ENCODE data around the gene FER1L5. TPM values are rescaled to one million over a fixed set of nuclear protein-coding genes. Genes with fewer than 3 reads are reported as not detected.

FER1L5 gene
- total RNA-seq, 4 donors from 2014 or later = not detected

- Histone ChIP-seq H3K27ac (peak overlapping the region; percentile 72 to 98 (median 96)), H3K36me3 (peaks cover 0 to 22% of the 10 kb centered on the region in 2 donors), H3K4me1 (peaks cover 0 to 60% (median 15%) of the 10 kb centered on the region in 3 donors), H3K9me3 (no peaks in the 10 kb centered on the region), H3K27me3 (no peaks in the 10 kb centered on the region), H3K4me3 (peak overlapping the region; percentile 72)
- TF ChIP-seq POLR2AphosphoS5 (IDR thresholded peaks at IDR 0.05) (no peak), CTCF (IDR thresholded peaks at IDR 0.05) (no peak), EP300 (IDR thresholded peaks at IDR 0.05) (no peak), POLR2A (IDR thresholded peaks at IDR 0.05) (no peak)
- no peak for ATAC-seq
- 27 to 35% methylated on average over 6 to 7 of the region's 14 CpGs for WGBS, 2 donors (ENCODE audit: low coverage in 1 of 2)
These were observed 5.9 kb upstream of the FER1L5 start for GRCh38 chr2:96636551-96637171.

GRCh38 chr2:96637385-96638143 is 5.0 kb upstream of the FER1L5 start:
- 0% methylated on average over 4 to 6 of the region's 50 CpGs for WGBS, 2 donors (ENCODE audit: low coverage in 1 of 2)
- Histone ChIP-seq H3K4me3 (peak overlapping the region; percentile 72), H3K27ac (peak overlapping the region; percentile 72 to 98 (median 96)), H3K4me1 (peaks cover 0 to 54% (median 15%) of the 10 kb centered on the region in 3 donors), H3K27me3 (no peaks in the 10 kb centered on the region), H3K9me3 (no peaks in the 10 kb centered on the region), H3K36me3 (peaks cover 0 to 22% of the 10 kb centered on the region in 2 donors)
- ATAC-seq = peak; percentile 95
- TF ChIP-seq POLR2AphosphoS5 (IDR thresholded peaks at IDR 0.05) (no peak), EP300 (IDR thresholded peaks at IDR 0.05) (no peak), POLR2A (IDR thresholded peaks at IDR 0.05) (no peak), CTCF (IDR thresholded peaks at IDR 0.05) (no peak)

- H3K4me1 ChIP-seq = peaks cover 0 to 51% (median 15%) of the 10 kb centered on the region in 3 donors
- peak; percentile 92 for ATAC-seq
- H3K27ac ChIP-seq = peak within 1 kb of the TSS; percentile 72 to 98 (median 96)
- H3K27me3 ChIP-seq = no peaks in the 10 kb centered on the region
- no peaks in the 10 kb centered on the region for H3K9me3 ChIP-seq
- peaks cover 0 to 16% of the 10 kb centered on the region in 2 donors for H3K36me3 ChIP-seq
- 20 to 24% methylated on average over 6 to 19 of the region's 67 CpGs for WGBS, 2 donors (ENCODE audit: low coverage in 1 of 2)
- TF ChIP-seq POLR2A (IDR thresholded peaks at IDR 0.05) = peak; percentile 85 to 89
- no peak for TF ChIP-seq EP300 (IDR thresholded peaks at IDR 0.05)
- peak in 1 of 4 experiments; percentile 14 for TF ChIP-seq CTCF (IDR thresholded peaks at IDR 0.05)
- peak; percentile 96 for TF ChIP-seq POLR2AphosphoS5 (IDR thresholded peaks at IDR 0.05)
- H3K4me3 ChIP-seq = peak within 1 kb of the TSS; percentile 72
These were observed 4.1 kb upstream of the FER1L5 start, which contains the start of gene KANSL3 for GRCh38 chr2:96638144-96639121. KANSL3 (minus strand) TSS chr2:96638312; CDS start chr2:96637135, 1,177 bp downstream.

GRCh38 chr2:96647681-96648080 is 5.1 kb downstream of the FER1L5 start:
- H3K4me3 ChIP-seq = no peak overlapping the region
- TF ChIP-seq EP300 (IDR thresholded peaks at IDR 0.05) (no peak), POLR2AphosphoS5 (IDR thresholded peaks at IDR 0.05) (no peak), CTCF (IDR thresholded peaks at IDR 0.05) (no peak), POLR2A (IDR thresholded peaks at IDR 0.05) (no peak)
- 78% methylated on average over 2 of the region's 6 CpGs; no CpG with 5 or more reads in 1 of the 2 donors for WGBS, 2 donors (ENCODE audit: low coverage in 1 of 2)
- H3K9me3 ChIP-seq = no peaks in the 10 kb centered on the region
- no peak for ATAC-seq
- H3K27ac ChIP-seq = no peak overlapping the region
- H3K27me3 ChIP-seq = no peaks in the 10 kb centered on the region
- peaks cover 0 to 5% (median 0%) of the 10 kb centered on the region in 3 donors for H3K4me1 ChIP-seq
- no peaks in the 10 kb centered on the region for H3K36me3 ChIP-seq
